ENCODE data around the gene EGFLAM.

The EGFLAM gene

GRCh38 chr5:38381361-38381760 is 123.0 kb downstream of the EGFLAM start:
- Histone ChIP-seq H3K36me3 (ENCODE audit: control insufficient read depth in 5 of 5, insufficient read depth in 5 of 5, low read length in 5 of 5) (no peaks in the 10 kb centered on the region), H3K27me3 (ENCODE audit: control insufficient read depth in 5 of 5, insufficient read depth in 4 of 5, low read length in 5 of 5) (peaks cover 0 to 14% (median 6%) of the 10 kb centered on the region in 5 donors), H3K27ac (ENCODE audit: low read depth, low read length) (no peak overlapping the region), H3K4me3 (ENCODE audit: low read depth in 1 of 5, low read length in 5 of 5) (no peak overlapping the region), H3K9ac (ENCODE audit: low read length in 5 of 5) (no peak overlapping the region), H3K4me1 (ENCODE audit: control insufficient read depth in 5 of 5, insufficient read depth in 5 of 5, low read length in 5 of 5) (peaks cover 0 to 6% (median 0%) of the 10 kb centered on the region in 5 donors), H3K9me3 (ENCODE audit: control insufficient read depth in 5 of 5, low read length in 5 of 5) (no peaks in the 10 kb centered on the region)

GRCh38 chr5:38382898-38383297 is 124.5 kb downstream of the EGFLAM start:
- Histone ChIP-seq H3K36me3 (ENCODE audit: control insufficient read depth in 5 of 5, insufficient read depth in 5 of 5, low read length in 5 of 5) (no peaks in the 10 kb centered on the region), H3K27ac (ENCODE audit: low read depth, low read length) (no peak overlapping the region), H3K27me3 (ENCODE audit: control insufficient read depth in 5 of 5, insufficient read depth in 4 of 5, low read length in 5 of 5) (peaks cover 0 to 14% (median 6%) of the 10 kb centered on the region in 5 donors), H3K9me3 (ENCODE audit: control insufficient read depth in 5 of 5, low read length in 5 of 5) (no peaks in the 10 kb centered on the region), H3K4me1 (ENCODE audit: control insufficient read depth in 5 of 5, insufficient read depth in 5 of 5, low read length in 5 of 5) (peaks cover 0 to 6% (median 0%) of the 10 kb centered on the region in 5 donors), H3K9ac (ENCODE audit: low read length in 5 of 5) (no peak overlapping the region), H3K4me3 (ENCODE audit: low read depth in 1 of 5, low read length in 5 of 5) (no peak overlapping the region)

GRCh38 chr5:38383701-38384100 is 125.3 kb downstream of the EGFLAM start:
- Histone ChIP-seq H3K4me3 (ENCODE audit: low read depth in 1 of 5, low read length in 5 of 5) (no peak overlapping the region), H3K27me3 (ENCODE audit: control insufficient read depth in 5 of 5, insufficient read depth in 4 of 5, low read length in 5 of 5) (peaks cover 0 to 8% (median 0%) of the 10 kb centered on the region in 5 donors), H3K27ac (ENCODE audit: low read depth, low read length) (no peak overlapping the region), H3K4me1 (ENCODE audit: control insufficient read depth in 5 of 5, insufficient read depth in 5 of 5, low read length in 5 of 5) (peaks cover 0 to 3% (median 0%) of the 10 kb centered on the region in 5 donors), H3K9ac (ENCODE audit: low read length in 5 of 5) (no peak overlapping the region), H3K36me3 (ENCODE audit: control insufficient read depth in 5 of 5, insufficient read depth in 5 of 5, low read length in 5 of 5) (no peaks in the 10 kb centered on the region), H3K9me3 (ENCODE audit: control insufficient read depth in 5 of 5, low read length in 5 of 5) (no peaks in the 10 kb centered on the region)

- H3K9me3 ChIP-seq (ENCODE audit: control insufficient read depth in 5 of 5, low read length in 5 of 5) = no peaks in the 10 kb centered on the region
- no peak overlapping the region for H3K4me3 ChIP-seq (ENCODE audit: low read depth in 1 of 5, low read length in 5 of 5)
- no peak overlapping the region for H3K9ac ChIP-seq (ENCODE audit: low read length in 5 of 5)
These were observed 126.0 kb downstream of the EGFLAM start for GRCh38 chr5:38384396-38384795.

GRCh38 chr5:38387161-38387560 is 128.8 kb downstream of the EGFLAM start:
- Histone ChIP-seq H3K4me3 (ENCODE audit: low read depth in 1 of 5, low read length in 5 of 5) (no peak overlapping the region), H3K27ac (ENCODE audit: low read depth, low read length) (no peak overlapping the region), H3K27me3 (ENCODE audit: control insufficient read depth in 5 of 5, insufficient read depth in 4 of 5, low read length in 5 of 5) (no peaks in the 10 kb centered on the region), H3K4me1 (ENCODE audit: control insufficient read depth in 5 of 5, insufficient read depth in 5 of 5, low read length in 5 of 5) (peaks cover 0 to 3% (median 0%) of the 10 kb centered on the region in 5 donors), H3K9me3 (ENCODE audit: control insufficient read depth in 5 of 5, low read length in 5 of 5) (no peaks in the 10 kb centered on the region), H3K9ac (ENCODE audit: low read length in 5 of 5) (no peak overlapping the region), H3K36me3 (ENCODE audit: control insufficient read depth in 5 of 5, insufficient read depth in 5 of 5, low read length in 5 of 5) (no peaks in the 10 kb centered on the region)

More at GRCh38 chr5:38384396-38384795, 126.0 kb downstream of the EGFLAM start:
- no peak overlapping the region for H3K27ac ChIP-seq (ENCODE audit: low read depth, low read length)
- H3K27me3 ChIP-seq (ENCODE audit: control insufficient read depth in 5 of 5, insufficient read depth in 4 of 5, low read length in 5 of 5) = peaks cover 0 to 1% (median 0%) of the 10 kb centered on the region in 5 donors
- H3K4me1 ChIP-seq (ENCODE audit: control insufficient read depth in 5 of 5, insufficient read depth in 5 of 5, low read length in 5 of 5) = peaks cover 0 to 3% (median 0%) of the 10 kb centered on the region in 5 donors
- H3K36me3 ChIP-seq (ENCODE audit: control insufficient read depth in 5 of 5, insufficient read depth in 5 of 5, low read length in 5 of 5) = no peaks in the 10 kb centered on the region

- peaks cover 0 to 2% (median 0%) of the 10 kb centered on the region in 5 donors for H3K9me3 ChIP-seq (ENCODE audit: control insufficient read depth in 5 of 5, low read length in 5 of 5)
- peaks cover 0 to 4% (median 0%) of the 10 kb centered on the region in 5 donors for H3K27me3 ChIP-seq (ENCODE audit: control insufficient read depth in 5 of 5, insufficient read depth in 4 of 5, low read length in 5 of 5)
- H3K4me3 ChIP-seq (ENCODE audit: low read depth in 1 of 5, low read length in 5 of 5) = no peak overlapping the region
- no peaks in the 10 kb centered on the region for H3K4me1 ChIP-seq (ENCODE audit: control insufficient read depth in 5 of 5, insufficient read depth in 5 of 5, low read length in 5 of 5)
- no peaks in the 10 kb centered on the region for H3K36me3 ChIP-seq (ENCODE audit: control insufficient read depth in 5 of 5, insufficient read depth in 5 of 5, low read length in 5 of 5)
- H3K27ac ChIP-seq (ENCODE audit: low read depth, low read length) = no peak overlapping the region
- no peak overlapping the region for H3K9ac ChIP-seq (ENCODE audit: low read length in 5 of 5)
These were observed 135.3 kb downstream of the EGFLAM start for GRCh38 chr5:38393636-38394035.

GRCh38 chr5:38396766-38397165 is 138.4 kb downstream of the EGFLAM start:
- H3K9ac ChIP-seq (ENCODE audit: low read length in 5 of 5) = no peak overlapping the region
- peaks cover 0 to 4% (median 0%) of the 10 kb centered on the region in 5 donors for H3K27me3 ChIP-seq (ENCODE audit: control insufficient read depth in 5 of 5, insufficient read depth in 4 of 5, low read length in 5 of 5)
- no peaks in the 10 kb centered on the region for H3K36me3 ChIP-seq (ENCODE audit: control insufficient read depth in 5 of 5, insufficient read depth in 5 of 5, low read length in 5 of 5)
- no peak overlapping the region for H3K4me3 ChIP-seq (ENCODE audit: low read depth in 1 of 5, low read length in 5 of 5)
- H3K9me3 ChIP-seq (ENCODE audit: control insufficient read depth in 5 of 5, low read length in 5 of 5) = peaks cover 0 to 2% (median 0%) of the 10 kb centered on the region in 5 donors
- H3K27ac ChIP-seq (ENCODE audit: low read depth, low read length) = no peak overlapping the region
- no peaks in the 10 kb centered on the region for H3K4me1 ChIP-seq (ENCODE audit: control insufficient read depth in 5 of 5, insufficient read depth in 5 of 5, low read length in 5 of 5)

- Histone ChIP-seq H3K4me3 (ENCODE audit: low read depth in 1 of 5, low read length in 5 of 5) (no peak overlapping the region), H3K36me3 (ENCODE audit: control insufficient read depth in 5 of 5, insufficient read depth in 5 of 5, low read length in 5 of 5) (no peaks in the 10 kb centered on the region), H3K4me1 (ENCODE audit: control insufficient read depth in 5 of 5, insufficient read depth in 5 of 5, low read length in 5 of 5) (no peaks in the 10 kb centered on the region), H3K9ac (ENCODE audit: low read length in 5 of 5) (no peak overlapping the region), H3K9me3 (ENCODE audit: control insufficient read depth in 5 of 5, low read length in 5 of 5) (no peaks in the 10 kb centered on the region), H3K27ac (ENCODE audit: low read depth, low read length) (no peak overlapping the region), H3K27me3 (ENCODE audit: control insufficient read depth in 5 of 5, insufficient read depth in 4 of 5, low read length in 5 of 5) (peaks cover 0 to 6% (median 4%) of the 10 kb centered on the region in 5 donors)
These were observed 142.0 kb downstream of the EGFLAM start for GRCh38 chr5:38400365-38400764.

GRCh38 chr5:38401145-38401544 is 142.8 kb downstream of the EGFLAM start:
- Histone ChIP-seq H3K27ac (ENCODE audit: low read depth, low read length) (no peak overlapping the region), H3K27me3 (ENCODE audit: control insufficient read depth in 5 of 5, insufficient read depth in 4 of 5, low read length in 5 of 5) (peaks cover 0 to 8% (median 4%) of the 10 kb centered on the region in 5 donors), H3K4me1 (ENCODE audit: control insufficient read depth in 5 of 5, insufficient read depth in 5 of 5, low read length in 5 of 5) (no peaks in the 10 kb centered on the region), H3K9ac (ENCODE audit: low read length in 5 of 5) (no peak overlapping the region), H3K36me3 (ENCODE audit: control insufficient read depth in 5 of 5, insufficient read depth in 5 of 5, low read length in 5 of 5) (no peaks in the 10 kb centered on the region), H3K9me3 (ENCODE audit: control insufficient read depth in 5 of 5, low read length in 5 of 5) (no peaks in the 10 kb centered on the region), H3K4me3 (ENCODE audit: low read depth in 1 of 5, low read length in 5 of 5) (no peak overlapping the region)

GRCh38 chr5:38403406-38403805 is 145.0 kb downstream of the EGFLAM start:
- no peak overlapping the region for H3K9ac ChIP-seq (ENCODE audit: low read length in 5 of 5)
- no peaks in the 10 kb centered on the region for H3K36me3 ChIP-seq (ENCODE audit: control insufficient read depth in 5 of 5, insufficient read depth in 5 of 5, low read length in 5 of 5)
- no peak overlapping the region for H3K27ac ChIP-seq (ENCODE audit: low read depth, low read length)
- no peak overlapping the region for H3K4me3 ChIP-seq (ENCODE audit: low read depth in 1 of 5, low read length in 5 of 5)
- H3K27me3 ChIP-seq (ENCODE audit: control insufficient read depth in 5 of 5, insufficient read depth in 4 of 5, low read length in 5 of 5) = peaks cover 0 to 13% (median 6%) of the 10 kb centered on the region in 5 donors
- H3K4me1 ChIP-seq (ENCODE audit: control insufficient read depth in 5 of 5, insufficient read depth in 5 of 5, low read length in 5 of 5) = no peaks in the 10 kb centered on the region
- H3K9me3 ChIP-seq (ENCODE audit: control insufficient read depth in 5 of 5, low read length in 5 of 5) = no peaks in the 10 kb centered on the region
